Brain microvascular endothelial cell (primary cell): ENCODE results near the gene SLN.

ENCODE experiments used
- DNase-seq: peaks from one replicate; pipeline ENCODE4 v3.0.0-alpha.2; 2020
- H3K27ac ChIP-seq: fragments of 250-450 bp; sonication (Bioruptor Pico); 2 replicates; pipeline ENCODE4 v1.5.1; 2020; ENCODE audit warnings: mild to moderate bottlenecking, moderate library complexity
- H3K27me3 ChIP-seq: fragments of 250-450 bp; sonication (Bioruptor Pico); replicated peaks from 2 replicates; pipeline ENCODE4 v1.5.1; 2020; ENCODE audit warnings: mild to moderate bottlenecking
- H3K36me3 ChIP-seq: fragments of 250-450 bp; sonication (Bioruptor Pico); replicated peaks from 2 replicates; pipeline ENCODE4 v1.5.1; 2020; ENCODE audit warnings: mild to moderate bottlenecking
- H3K4me3 ChIP-seq: 2 replicates; pipeline ENCODE4 v1.5.1; 2011; ENCODE audit warnings: low read depth, mild to moderate bottlenecking, control low read depth, low read length, moderate library complexity
- CTCF ChIP-seq: IDR thresholded peaks from 2 replicates; pipeline ENCODE4 v1.5.1; 2011; ENCODE audit warnings: low read depth, mild to moderate bottlenecking, moderate library complexity, low read length, control low read depth, inconsistent platforms; ENCODE audit errors: missing control alignments
- in situ Hi-C: cut with HindIII; loops from 2 replicates; pipeline ENCODE4 v1.10.0; 2017; ENCODE audit warnings: low sequenced_read_pairs, low pct_ligation_motif_present

Gene SLN

DNA sequence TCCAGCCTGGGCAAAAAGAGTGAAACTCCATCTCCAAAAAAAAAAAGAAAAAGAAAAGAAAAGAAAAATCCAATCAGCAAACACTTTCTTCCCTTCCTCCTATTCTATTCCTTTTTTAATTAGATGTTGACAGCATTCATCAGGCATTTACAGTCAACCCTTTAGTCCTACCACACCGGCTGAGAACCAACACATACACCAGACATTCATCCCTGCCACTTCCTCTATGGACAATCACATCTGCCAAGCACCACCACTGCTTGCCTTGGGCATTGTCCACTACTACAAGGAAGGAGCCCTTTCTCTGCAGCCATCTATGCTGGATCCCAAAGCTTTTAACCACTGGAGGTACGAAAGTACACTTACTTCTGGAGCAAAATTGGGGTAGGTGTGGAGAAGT lies 9.4 kb upstream of the SLN start:
- Histone ChIP-seq H3K36me3 (no peaks in the 10 kb centered on the region), H3K4me3 (no peak overlapping the region), H3K27me3 (no peaks in the 10 kb centered on the region), H3K27ac (no peak overlapping the region)
- in situ Hi-C loops = no loop called here
- no peak for DNase-seq
- no peak for TF ChIP-seq CTCF

- H3K27ac ChIP-seq = no peak overlapping the region
- H3K4me3 ChIP-seq = no peak overlapping the region
- no peak for TF ChIP-seq CTCF
- no peaks in the 10 kb centered on the region for H3K36me3 ChIP-seq
- in situ Hi-C loops = no loop called here
- H3K27me3 ChIP-seq = no peaks in the 10 kb centered on the region
- no peak for DNase-seq
Measured at GRCh38 chr11:107720303-107720774, 8.5 kb upstream of the SLN start.

DNA sequence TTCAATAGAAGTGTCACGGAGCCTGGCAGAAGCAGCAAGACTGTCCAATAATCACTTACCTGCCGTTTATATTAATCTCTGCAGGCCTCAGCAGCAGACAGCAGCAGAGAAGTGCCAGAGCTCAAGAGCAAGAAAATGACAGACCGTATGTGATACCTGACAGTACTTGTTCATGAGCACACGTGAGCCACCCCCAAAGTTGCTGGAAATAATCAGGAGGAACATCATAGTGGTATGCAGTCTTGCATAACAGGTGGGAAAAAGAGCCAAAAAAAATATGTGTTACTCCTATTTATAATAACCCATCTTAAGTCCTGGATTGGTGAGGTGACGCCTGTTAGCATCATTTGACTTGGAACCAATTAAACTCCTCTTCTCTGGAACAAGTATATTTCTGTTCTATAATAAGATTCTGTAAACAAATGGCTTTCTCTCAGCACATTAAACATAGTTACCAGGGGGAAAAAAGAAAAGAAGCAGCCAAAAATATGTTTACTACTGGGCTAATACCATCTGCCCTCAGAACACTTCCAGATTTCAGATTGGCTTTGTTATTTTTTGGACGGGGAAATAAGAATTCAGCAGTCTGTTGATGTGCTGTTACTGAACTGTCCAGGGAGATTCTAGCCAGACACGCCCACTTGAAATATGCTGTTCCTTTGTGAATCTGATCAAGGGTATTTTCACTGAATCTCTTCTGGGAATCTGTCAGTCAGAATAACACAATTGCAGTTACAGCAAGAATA lies 7.9 kb upstream of the SLN start:
- DNase-seq = no peak
- no peak for TF ChIP-seq CTCF
- no peak overlapping the region for H3K4me3 ChIP-seq
- no peaks in the 10 kb centered on the region for H3K36me3 ChIP-seq
- H3K27ac ChIP-seq = no peak overlapping the region
- in situ Hi-C loops = no loop called here
- H3K27me3 ChIP-seq = no peaks in the 10 kb centered on the region

- Histone ChIP-seq H3K4me3 (no peak overlapping the region), H3K27me3 (no peaks in the 10 kb centered on the region), H3K36me3 (no peaks in the 10 kb centered on the region), H3K27ac (no peak overlapping the region)
- no peak for DNase-seq
- TF ChIP-seq CTCF = no peak
- in situ Hi-C loops = no loop called here
Measured at GRCh38 chr11:107719073-107719472, 7.2 kb upstream of the SLN start.

GRCh38 chr11:107716884-107717532 lies 5.2 kb upstream of the SLN start:
- H3K36me3 ChIP-seq = no peaks in the 10 kb centered on the region
- no peak for TF ChIP-seq CTCF
- H3K27ac ChIP-seq = no peak overlapping the region
- in situ Hi-C loops = no loop called here
- peak; percentile 34 for DNase-seq
- no peak overlapping the region for H3K4me3 ChIP-seq
- H3K27me3 ChIP-seq = no peaks in the 10 kb centered on the region

- DNase-seq = no peak
- Histone ChIP-seq H3K36me3 (no peaks in the 10 kb centered on the region), H3K4me3 (no peak overlapping the region), H3K27ac (no peak overlapping the region), H3K27me3 (no peaks in the 10 kb centered on the region)
- in situ Hi-C loops = no loop called here
- no peak for TF ChIP-seq CTCF
Measured at GRCh38 chr11:107713009-107713408, 1.2 kb upstream of the SLN start.
